AG09319 (cell line): ENCODE data around the gene CEP350.

Experiments used
- DNase-seq: peaks from one replicate; pipeline ENCODE4 v3.0.0-alpha.2; 2010; ENCODE audit warnings: low read depth; ENCODE audit errors: extremely low read depth
- TF ChIP-seq, protein P1 (sequence below): IDR thresholded peaks from 2 replicates; pipeline ENCODE4 v1.5.1; 2011; ENCODE audit warnings: low read depth, mild to moderate bottlenecking, inconsistent platforms, low read length, moderate library complexity

CEP350 gene

DNA sequence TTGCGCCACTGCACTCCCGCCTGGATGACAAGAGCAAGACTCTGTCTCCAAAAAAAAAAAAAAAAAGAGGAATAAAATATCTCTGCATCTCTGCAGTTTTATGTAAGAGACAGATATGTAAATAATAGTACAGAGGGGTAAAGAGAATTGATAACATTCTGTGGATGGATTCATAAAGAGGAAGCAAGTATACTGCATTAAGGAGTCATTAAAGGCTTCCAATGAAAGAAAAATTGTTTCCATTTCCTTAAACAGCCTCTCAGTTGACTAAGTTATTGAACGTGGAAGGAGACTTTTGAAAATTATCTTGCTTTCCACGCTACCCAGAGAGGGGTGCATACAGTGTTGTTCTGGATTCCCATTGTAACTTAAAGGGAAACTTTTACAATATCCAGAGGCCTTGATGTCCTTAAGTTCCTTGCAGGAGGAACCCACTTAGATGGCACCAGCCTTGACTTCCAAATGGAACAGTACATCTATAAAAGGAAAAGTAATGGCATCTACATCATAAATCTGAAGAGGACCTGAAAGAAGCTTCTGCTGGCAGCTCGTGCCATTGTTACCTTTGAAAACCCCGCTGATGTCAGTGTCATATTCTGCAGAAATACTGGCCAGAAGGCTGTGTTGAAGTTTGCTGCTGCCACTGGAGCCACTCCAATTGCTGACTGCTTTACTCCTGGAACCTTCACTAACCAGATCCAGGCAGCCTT is 13.8 kb downstream of the CEP350 start:
- DNase-seq, result no peak
- TF ChIP-seq, protein P1, sequence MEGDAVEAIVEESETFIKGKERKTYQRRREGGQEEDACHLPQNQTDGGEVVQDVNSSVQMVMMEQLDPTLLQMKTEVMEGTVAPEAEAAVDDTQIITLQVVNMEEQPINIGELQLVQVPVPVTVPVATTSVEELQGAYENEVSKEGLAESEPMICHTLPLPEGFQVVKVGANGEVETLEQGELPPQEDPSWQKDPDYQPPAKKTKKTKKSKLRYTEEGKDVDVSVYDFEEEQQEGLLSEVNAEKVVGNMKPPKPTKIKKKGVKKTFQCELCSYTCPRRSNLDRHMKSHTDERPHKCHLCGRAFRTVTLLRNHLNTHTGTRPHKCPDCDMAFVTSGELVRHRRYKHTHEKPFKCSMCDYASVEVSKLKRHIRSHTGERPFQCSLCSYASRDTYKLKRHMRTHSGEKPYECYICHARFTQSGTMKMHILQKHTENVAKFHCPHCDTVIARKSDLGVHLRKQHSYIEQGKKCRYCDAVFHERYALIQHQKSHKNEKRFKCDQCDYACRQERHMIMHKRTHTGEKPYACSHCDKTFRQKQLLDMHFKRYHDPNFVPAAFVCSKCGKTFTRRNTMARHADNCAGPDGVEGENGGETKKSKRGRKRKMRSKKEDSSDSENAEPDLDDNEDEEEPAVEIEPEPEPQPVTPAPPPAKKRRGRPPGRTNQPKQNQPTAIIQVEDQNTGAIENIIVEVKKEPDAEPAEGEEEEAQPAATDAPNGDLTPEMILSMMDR, result no peak

DNA sequence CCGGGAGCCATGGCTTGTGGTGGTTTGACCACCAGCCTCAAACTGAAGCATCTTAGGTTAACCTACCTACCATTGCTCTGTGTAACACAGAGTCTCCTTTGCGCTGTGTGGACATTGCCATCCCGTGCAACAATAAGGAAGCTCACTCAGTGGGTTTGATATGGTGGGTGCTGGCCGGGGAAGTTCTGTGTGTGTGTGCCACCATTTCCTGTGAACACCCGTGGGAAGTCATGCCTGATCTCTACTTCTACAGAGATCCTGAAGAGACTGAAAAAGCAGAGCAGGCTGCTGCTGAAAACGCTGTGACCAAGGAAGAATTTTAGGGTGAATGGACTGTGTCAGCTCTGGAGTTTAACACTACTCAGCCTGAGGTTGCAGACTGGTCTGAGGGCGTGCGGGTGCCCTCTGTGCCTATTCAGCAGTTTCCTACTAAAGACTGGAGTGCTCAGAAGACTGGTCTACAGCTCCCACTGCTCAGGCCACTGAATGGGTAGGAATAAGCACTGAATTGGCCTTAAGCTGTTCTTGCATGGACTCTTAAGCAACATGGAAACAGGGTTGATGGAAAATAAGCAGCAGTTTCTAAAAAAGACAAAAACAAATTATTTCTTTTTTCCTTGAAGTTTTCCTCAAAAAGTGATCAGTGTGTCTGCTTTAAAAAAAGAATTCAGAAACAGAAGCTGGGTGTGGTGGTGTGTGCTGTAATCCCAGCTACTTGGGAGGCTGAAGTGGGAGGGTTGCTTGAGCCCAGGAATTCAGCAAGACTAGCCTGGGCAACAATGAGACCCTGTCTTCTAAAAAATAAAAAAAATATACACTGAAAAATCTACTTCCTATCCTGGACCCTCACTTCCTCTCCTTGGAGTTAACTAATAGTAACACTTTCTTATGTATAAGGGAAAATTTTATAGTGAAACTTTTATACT is 14.6 kb downstream of the CEP350 start:
- DNase-seq, result no peak
- TF ChIP-seq, protein P1, result no peak

DNA sequence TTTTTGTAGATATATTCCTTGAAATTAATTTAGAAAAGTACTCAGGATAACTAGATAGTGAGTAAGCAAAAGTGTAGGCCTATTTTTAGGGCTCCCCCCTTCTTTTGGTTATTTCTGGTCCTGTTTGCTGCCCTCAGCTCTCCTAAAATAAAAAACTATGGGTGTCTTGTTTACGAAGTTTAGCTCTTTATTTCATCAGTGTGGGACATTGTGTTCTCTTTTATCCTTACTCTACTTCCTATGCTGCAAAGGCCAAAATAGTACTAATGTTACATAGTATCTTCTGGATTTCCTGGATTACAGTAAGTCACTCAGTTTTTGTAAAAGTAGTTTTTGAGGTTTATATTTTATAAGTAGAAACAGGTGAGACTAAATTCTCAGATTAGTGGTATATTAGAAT is 15.4 kb downstream of the CEP350 start:
- DNase-seq, result no peak
- TF ChIP-seq, protein P1, result no peak

DNA sequence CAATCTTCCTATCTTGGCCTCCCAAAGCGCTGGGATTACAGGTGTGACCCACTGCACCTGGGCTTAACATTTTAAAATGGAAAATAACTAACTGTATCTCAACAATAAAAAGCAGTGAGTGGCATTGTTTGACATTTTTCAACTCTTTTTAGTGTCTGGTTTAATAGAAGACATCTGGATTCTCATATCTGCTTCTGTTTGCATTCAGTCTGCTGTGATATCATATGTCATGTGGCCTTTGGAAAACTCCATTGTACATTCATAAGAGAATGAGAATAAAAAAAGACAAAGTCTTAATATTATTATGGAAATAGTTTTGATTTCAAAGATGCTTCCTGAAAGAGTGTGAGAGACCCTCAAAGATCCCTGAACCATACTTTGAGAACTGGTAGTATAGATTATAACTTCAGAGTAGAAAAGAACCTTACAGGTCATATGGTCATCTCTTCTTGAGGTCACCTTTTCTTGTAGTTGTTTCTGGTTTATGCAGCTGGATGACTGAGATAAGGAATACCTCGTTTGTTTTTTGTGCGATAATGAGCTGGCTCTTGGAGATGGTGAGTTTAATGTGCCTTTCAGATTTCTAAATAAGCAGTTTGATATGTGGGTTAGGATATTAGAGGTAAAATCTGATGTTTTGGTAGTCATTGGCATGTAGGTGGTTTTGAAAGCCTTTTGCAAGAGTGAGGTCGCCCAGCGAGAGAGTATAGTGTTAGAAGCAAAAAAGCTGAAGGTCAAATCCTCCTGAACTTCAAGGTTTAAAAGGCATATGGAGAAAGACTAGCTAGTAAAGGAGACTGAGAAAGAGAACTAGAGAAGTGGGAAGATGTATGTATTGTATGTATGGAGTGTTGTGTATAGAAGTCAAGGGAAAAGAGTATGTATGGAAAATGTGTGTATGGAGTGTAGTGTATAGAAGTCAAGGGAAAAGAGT is 17.2 kb downstream of the CEP350 start:
- no peak for DNase-seq
- TF ChIP-seq, protein P1, result no peak

DNA sequence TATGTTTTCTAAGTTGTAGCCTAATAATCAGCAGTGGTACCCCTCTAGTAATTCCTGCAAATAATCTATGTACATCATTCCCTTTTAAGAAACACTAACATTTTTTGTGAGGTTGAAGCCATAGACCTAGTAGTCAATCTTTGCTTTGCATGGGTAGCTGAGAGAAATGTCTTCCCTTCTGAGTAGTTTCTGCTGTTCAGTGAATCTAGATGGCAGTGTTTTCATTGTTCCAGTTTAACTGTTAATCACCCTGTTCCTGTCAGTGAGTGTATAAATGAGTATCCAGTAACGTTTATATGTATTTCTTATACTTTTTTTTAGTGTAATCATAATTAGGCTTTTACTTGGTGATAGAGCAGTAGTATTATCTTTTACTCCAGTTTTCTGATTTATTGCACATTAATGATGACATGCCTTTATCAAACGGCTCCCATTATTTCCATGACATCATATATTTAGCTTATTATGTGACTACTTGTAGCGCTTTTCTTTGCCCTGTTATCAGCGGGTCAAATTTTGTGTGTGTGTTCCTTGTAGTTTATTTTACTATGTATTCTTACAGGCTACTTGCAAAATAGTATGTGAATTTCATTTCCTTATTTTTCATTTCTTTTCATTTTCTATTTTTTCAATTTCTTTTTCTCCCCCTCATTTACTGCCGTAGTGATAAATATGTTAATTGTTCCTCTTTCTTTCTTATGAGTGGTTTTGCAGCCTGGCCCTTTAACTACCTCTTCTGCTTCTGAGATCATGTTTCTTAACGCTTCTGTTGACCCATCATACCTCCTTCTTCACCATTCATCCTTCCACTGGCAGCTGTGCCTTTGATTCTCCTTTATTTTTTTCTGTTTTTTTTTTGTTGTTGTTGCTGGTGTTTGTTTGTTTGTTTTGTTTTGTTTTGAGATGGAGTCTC is 18.8 kb downstream of the CEP350 start:
- DNase-seq, result no peak
- TF ChIP-seq, protein P1, result no peak

DNA sequence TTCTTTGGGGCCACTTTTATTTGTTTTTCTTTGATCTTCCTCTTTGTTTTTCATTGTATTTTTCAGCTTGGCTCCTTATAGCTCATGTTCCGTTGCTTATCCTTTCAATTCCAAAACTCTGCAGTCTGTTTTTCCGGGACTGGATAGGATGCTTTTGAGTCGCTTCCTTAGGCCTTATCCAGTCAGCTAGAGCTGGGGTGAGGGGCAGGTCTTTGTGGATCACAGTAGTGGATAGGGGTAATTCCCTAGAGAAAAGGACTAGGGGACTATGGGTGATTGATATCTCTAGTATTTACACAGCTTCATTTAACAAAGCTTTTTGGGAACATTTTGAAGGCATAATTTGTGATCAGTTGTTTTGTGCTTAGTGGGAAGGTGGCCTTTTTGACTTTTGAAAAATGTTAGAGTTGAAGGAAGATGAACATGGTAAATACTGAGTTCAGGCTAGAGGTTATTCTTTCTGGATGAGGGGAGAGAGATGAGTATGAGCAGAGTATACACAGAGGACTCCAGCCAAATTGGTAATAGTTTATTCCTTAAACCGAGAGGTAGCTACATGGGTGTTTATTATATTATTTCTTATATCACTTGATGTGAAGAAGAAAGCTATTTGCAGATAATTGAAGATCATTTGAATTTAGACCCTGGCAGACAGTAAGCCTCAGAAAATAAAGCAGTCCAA is 22.5 kb downstream of the CEP350 start:
- TF ChIP-seq, protein P1, result no peak

More for the DNA sequence above, 22.5 kb downstream of the CEP350 start:
- no peak for DNase-seq
